BLaER1 (cell line): ENCODE results near the gene NGFR.

ENCODE experiments used
- H3K27ac ChIP-seq: shearing (Covaris generic); formaldehyde crosslinking; 2 replicates; pipeline ENCODE4 v1.8.1; 2022
- H3K27me3 ChIP-seq: shearing (Covaris generic); formaldehyde crosslinking; 2 replicates; pipeline ENCODE4 v1.8.1; 2022
- H3K36me3 ChIP-seq: shearing (Covaris generic); formaldehyde crosslinking; 2 replicates; pipeline ENCODE4 v1.8.1; 2022
- H3K4me1 ChIP-seq: shearing (Covaris generic); formaldehyde crosslinking; 2 replicates; pipeline ENCODE4 v1.8.1; 2022
- H3K4me2 ChIP-seq: shearing (Covaris generic); formaldehyde crosslinking; 2 replicates; pipeline ENCODE4 v1.8.1; 2022
- H3K4me3 ChIP-seq: shearing (Covaris generic); formaldehyde crosslinking; 2 replicates; pipeline ENCODE4 v1.8.1; 2022
- H3K9ac ChIP-seq: shearing (Covaris generic); formaldehyde crosslinking; 2 replicates; pipeline ENCODE4 v1.8.1; 2022
- H3K9me3 ChIP-seq: shearing (Covaris generic); formaldehyde crosslinking; 2 replicates; pipeline ENCODE4 v1.8.1; 2022
- H4K20me1 ChIP-seq: shearing (Covaris generic); formaldehyde crosslinking; 2 replicates; pipeline ENCODE4 v1.8.1; 2022
- Cebpa-rat ChIP-seq: shearing (Covaris generic); IDR thresholded peaks from 2 replicates; pipeline ENCODE4 v1.8.1; 2022

The NGFR gene

GRCh38 chr17:49513641-49514040 lies 18.5 kb downstream of the NGFR start:
- H3K9me3 ChIP-seq, result no peaks in the 10 kb centered on the region
- H3K4me3 ChIP-seq, result no peak overlapping the region
- TF ChIP-seq Cebpa-rat, result no peak
- H3K4me2 ChIP-seq, result no peak overlapping the region
- no peak overlapping the region for H3K27ac ChIP-seq
- no peaks in the 10 kb centered on the region for H3K27me3 ChIP-seq
- peaks cover 29% of the 10 kb centered on the region for H3K4me1 ChIP-seq
- H3K9ac ChIP-seq, result no peak overlapping the region
- no peaks in the 10 kb centered on the region for H4K20me1 ChIP-seq
- H3K36me3 ChIP-seq, result no peaks in the 10 kb centered on the region

GRCh38 chr17:49514071-49514721 lies 19.1 kb downstream of the NGFR start:
- no peak for TF ChIP-seq Cebpa-rat
- no peak overlapping the region for H3K4me3 ChIP-seq
- H3K9me3 ChIP-seq, result no peaks in the 10 kb centered on the region
- no peak overlapping the region for H3K9ac ChIP-seq
- H3K4me1 ChIP-seq, result peaks cover 27% of the 10 kb centered on the region
- H3K27me3 ChIP-seq, result no peaks in the 10 kb centered on the region
- H4K20me1 ChIP-seq, result no peaks in the 10 kb centered on the region
- no peaks in the 10 kb centered on the region for H3K36me3 ChIP-seq
- H3K4me2 ChIP-seq, result no peak overlapping the region
- 0 out of 2 replicates have a peak overlapping the region, but pooled peaks have one; percentile 69 for H3K27ac ChIP-seq

DNA sequence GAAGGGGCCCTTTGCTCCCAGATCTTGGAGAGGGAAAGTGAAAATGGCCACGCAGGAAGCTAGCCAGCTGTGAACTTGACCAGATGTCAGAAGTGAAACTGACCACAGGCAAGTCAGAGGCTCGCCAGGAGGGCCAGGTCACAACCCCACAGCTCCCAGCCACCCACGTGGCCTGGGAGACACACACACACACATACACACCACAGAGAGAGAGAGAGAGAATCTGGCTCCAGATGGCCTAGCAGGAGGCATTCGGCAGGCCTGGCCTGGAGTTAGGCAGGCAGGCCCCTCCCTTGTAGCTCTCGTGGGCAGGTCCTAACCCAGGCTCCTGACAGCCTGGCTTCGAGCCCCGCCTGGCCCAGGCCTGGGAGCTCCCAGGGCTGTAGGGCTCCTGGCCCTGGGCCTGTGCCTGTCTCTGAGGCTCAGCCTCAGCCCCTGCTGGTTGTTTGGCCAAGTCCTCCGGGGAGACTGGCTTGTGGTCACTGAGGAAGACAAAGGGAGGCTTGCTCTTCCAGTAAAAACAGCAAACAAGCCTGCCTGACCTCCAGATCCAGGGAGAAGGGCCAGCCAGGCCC lies 20.2 kb downstream of the NGFR start:
- no peak overlapping the region for H3K4me3 ChIP-seq
- no peak for TF ChIP-seq Cebpa-rat
- H3K9me3 ChIP-seq, result no peaks in the 10 kb centered on the region
- peak overlapping the region; percentile 58 for H3K4me2 ChIP-seq
- peak overlapping the region; percentile 69 for H3K27ac ChIP-seq
- H3K9ac ChIP-seq, result peak overlapping the region; percentile 65
- no peaks in the 10 kb centered on the region for H3K27me3 ChIP-seq
- no peaks in the 10 kb centered on the region for H4K20me1 ChIP-seq
- H3K4me1 ChIP-seq, result peaks cover 17% of the 10 kb centered on the region
- H3K36me3 ChIP-seq, result no peaks in the 10 kb centered on the region

DNA sequence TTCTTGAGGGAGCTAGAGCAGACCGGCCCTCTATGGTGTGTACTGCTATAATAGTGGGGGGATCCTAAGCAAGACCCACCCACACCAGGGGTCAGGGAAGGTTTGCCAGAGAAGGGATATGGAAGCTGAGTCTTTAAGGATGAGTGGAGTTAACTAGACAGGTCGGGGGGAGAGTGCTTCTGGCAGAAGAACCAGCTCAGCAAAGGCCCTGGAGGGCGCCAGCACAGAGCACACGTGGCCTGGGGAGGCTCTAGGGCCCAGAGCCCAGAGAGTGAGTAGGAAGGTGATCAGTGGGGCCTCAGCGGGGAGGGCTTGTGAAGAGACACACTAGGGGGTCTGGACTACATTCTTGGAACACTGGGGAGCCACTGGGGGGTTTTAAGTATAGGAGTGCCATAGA lies 21.1 kb downstream of the NGFR start:
- Histone ChIP-seq H3K9ac (0 out of 2 replicates have a peak overlapping the region, but pooled peaks have one; percentile 65), H3K4me2 (no peak overlapping the region), H3K4me1 (peaks cover 17% of the 10 kb centered on the region)

GRCh38 chr17:49518346-49519078 lies 23.4 kb downstream of the NGFR start:
- Histone ChIP-seq H3K4me2 (no peak overlapping the region), H3K36me3 (no peaks in the 10 kb centered on the region), H4K20me1 (no peaks in the 10 kb centered on the region), H3K4me3 (no peak overlapping the region), H3K4me1 (peaks cover 37% of the 10 kb centered on the region), H3K9ac (no peak overlapping the region), H3K27me3 (no peaks in the 10 kb centered on the region), H3K9me3 (no peaks in the 10 kb centered on the region), H3K27ac (no peak overlapping the region)
- TF ChIP-seq Cebpa-rat, result no peak

More for the DNA sequence above, 21.1 kb downstream of the NGFR start:
- H3K27me3 ChIP-seq, result no peaks in the 10 kb centered on the region
- H3K9me3 ChIP-seq, result no peaks in the 10 kb centered on the region
- H3K36me3 ChIP-seq, result no peaks in the 10 kb centered on the region
- TF ChIP-seq Cebpa-rat, result no peak
- no peak overlapping the region for H3K4me3 ChIP-seq
- H3K27ac ChIP-seq, result peak overlapping the region; percentile 18; the same call in 1 of the 2 replicates
- H4K20me1 ChIP-seq, result no peaks in the 10 kb centered on the region

DNA sequence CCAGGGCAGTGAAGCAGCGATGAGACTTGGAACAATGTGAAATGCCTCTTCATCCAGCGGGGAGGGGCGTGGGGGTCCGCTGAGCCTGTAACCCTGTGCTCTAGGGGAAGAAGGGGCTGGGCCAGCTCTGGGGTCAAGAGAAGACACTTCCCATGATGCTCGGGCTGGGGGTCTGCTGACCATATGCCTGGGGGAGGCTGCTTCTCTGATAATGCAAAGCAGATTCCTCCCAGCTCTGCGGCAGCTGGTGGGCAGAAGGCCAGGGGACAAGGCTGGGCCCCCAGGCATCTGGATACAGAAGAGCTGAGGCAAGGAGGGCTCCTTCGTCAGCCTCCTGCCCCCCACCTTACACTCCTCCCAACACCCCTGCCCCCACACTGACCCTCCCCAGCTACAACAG lies 24.7 kb downstream of the NGFR start:
- Histone ChIP-seq H4K20me1 (no peaks in the 10 kb centered on the region), H3K27me3 (no peaks in the 10 kb centered on the region), H3K4me2 (no peak overlapping the region), H3K27ac (no peak overlapping the region), H3K36me3 (no peaks in the 10 kb centered on the region), H3K9me3 (no peaks in the 10 kb centered on the region), H3K9ac (no peak overlapping the region), H3K4me1 (peaks cover 49% of the 10 kb centered on the region), H3K4me3 (no peak overlapping the region)
- no peak for TF ChIP-seq Cebpa-rat

DNA sequence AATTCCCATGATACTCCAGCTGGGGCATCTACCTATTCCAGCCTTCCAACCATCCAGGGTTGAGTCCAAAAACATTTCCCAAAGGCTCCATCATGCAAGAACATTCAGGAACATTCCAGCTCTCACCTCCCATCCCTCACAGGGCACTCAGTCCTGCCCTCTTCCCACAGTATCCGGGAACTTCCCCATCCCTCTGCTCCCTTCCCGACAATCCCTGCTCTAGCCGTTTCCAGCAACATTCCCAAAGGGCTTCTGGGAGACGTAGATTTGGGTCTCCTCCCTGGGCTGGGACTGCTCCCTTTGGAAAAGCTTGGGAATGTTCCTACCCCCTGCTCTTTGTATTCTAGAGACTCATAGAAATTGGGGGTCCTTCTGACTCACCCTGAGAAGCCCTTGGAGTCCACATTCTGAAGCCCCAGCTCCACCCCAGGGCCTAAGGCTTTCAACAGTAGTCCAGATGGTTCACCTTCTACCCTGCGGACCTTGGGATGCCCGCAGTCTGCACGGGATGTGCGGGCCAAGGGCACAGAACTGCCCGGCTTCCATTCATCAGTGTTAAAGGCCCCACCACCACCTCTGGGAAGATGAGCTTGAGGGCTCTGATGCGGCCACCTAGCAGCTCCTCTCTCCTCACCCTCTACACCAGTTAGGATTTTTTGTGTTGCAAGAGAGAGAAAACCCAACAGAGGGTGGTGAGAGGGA lies 25.4 kb downstream of the NGFR start:
- Histone ChIP-seq H3K36me3 (no peaks in the 10 kb centered on the region), H3K4me1 (peaks cover 49% of the 10 kb centered on the region), H3K27ac (no peak overlapping the region), H3K27me3 (no peaks in the 10 kb centered on the region), H4K20me1 (no peaks in the 10 kb centered on the region), H3K9ac (no peak overlapping the region), H3K4me2 (no peak overlapping the region), H3K4me3 (no peak overlapping the region), H3K9me3 (no peaks in the 10 kb centered on the region)
- TF ChIP-seq Cebpa-rat, result no peak

- no peaks in the 10 kb centered on the region for H4K20me1 ChIP-seq
- no peak overlapping the region for H3K9ac ChIP-seq
- no peak overlapping the region for H3K27ac ChIP-seq
- H3K4me1 ChIP-seq, result peaks cover 45% of the 10 kb centered on the region
- TF ChIP-seq Cebpa-rat, result no peak
- no peaks in the 10 kb centered on the region for H3K9me3 ChIP-seq
- H3K4me3 ChIP-seq, result no peak overlapping the region
- no peaks in the 10 kb centered on the region for H3K36me3 ChIP-seq
- no peaks in the 10 kb centered on the region for H3K27me3 ChIP-seq
- H3K4me2 ChIP-seq, result no peak overlapping the region
Measured at GRCh38 chr17:49521088-49521450, 26.0 kb downstream of the NGFR start.

DNA sequence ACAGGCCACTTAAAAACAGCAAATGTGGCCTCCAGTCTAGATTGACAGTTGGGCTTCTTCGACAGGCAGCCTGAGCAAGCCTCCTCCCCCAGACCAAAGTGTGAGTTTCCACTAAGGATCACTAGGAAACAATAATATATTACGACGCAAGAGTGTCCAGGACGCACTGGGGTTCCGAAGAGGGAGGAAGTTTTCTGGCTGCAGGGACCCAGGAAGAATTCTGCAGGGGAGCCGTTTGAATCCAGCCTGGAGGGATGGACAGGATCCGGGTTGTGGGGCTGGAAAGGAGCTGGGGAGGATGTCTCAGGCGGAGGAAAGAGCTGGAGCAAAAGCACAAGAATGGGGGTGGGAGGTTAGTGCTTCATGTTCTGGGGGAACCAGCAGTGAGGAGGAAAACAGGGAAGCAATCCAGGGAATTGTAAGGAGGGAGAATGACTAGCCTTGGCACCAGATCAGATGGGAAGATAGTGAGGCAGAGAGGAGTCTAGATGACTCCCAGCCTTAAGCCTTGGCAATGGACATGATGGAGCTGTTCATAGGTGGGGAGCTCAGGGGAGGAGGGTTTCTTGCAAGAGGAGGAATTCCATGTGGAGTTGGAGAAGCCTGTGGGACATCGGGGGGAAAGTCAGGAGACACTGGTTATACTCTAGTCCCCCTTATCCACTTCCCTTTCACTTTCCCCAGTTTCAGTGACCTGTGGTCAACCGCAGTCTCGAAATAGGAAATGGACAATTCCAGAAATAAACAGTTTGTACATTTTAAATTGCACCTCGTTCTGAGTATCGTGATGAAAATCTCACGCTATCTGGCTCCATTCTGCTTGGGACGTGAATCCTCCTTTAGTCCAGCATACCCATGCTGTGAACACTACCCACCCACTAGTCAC lies 26.6 kb downstream of the NGFR start:
- no peaks in the 10 kb centered on the region for H3K27me3 ChIP-seq
- H3K4me2 ChIP-seq, result peak overlapping the region; percentile 28
- H3K9me3 ChIP-seq, result no peaks in the 10 kb centered on the region
- H3K9ac ChIP-seq, result no peak overlapping the region
- no peak overlapping the region for H3K4me3 ChIP-seq
- no peak overlapping the region for H3K27ac ChIP-seq
- H4K20me1 ChIP-seq, result no peaks in the 10 kb centered on the region
- no peak for TF ChIP-seq Cebpa-rat
- H3K36me3 ChIP-seq, result no peaks in the 10 kb centered on the region
- H3K4me1 ChIP-seq, result peaks cover 42% of the 10 kb centered on the region
